ENCODE measurements around the gene KLF6. TPM values are rescaled to one million over a fixed set of nuclear protein-coding genes. Genes with fewer than 3 reads are reported as not detected.
A peak's percentile ranks its signal among the peaks of the same experiment; 100 is the strongest.

The KLF6 gene
- total RNA-seq, 2 experiments from 2014 or later = 851 to 874 TPM

DNA sequence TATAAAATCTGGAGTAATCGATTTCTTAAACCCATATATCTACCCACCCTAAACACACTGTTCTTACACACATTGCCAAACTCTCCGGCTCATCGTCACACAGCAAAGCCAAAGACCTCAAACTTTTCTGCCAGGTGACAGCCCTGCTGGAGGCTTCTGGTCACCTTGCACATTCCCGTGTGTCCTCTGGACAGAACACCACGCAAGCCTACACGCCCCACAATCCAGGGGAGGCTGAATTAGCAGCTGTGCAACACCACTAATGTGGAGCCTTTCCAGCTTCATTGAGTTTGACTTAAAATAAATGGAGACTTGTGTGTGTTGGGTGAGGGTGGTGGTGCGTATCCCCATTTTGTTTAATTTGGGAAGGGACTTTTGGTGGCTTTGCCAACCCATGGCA is 38.4 kb downstream of the KLF6 start:
- H3K9me3 ChIP-seq (ENCODE audit: control insufficient read depth in 1 of 2, insufficient read depth in 1 of 2, low read length in 2 of 2) = no peaks in the 10 kb centered on the region
- H3K27ac ChIP-seq (ENCODE audit: low read depth in 1 of 2, low read length in 2 of 2) = no peak overlapping the region
- ATAC-seq (ENCODE audit: poor library complexity) = no peak
- Mint-ChIP-seq H3K27ac (no peak overlapping the region), H3K27me3 (no peaks in the 10 kb centered on the region), H3K4me1 (ENCODE audit: low read depth) (peaks cover 13% of the 10 kb centered on the region), H3K4me3 (no peak overlapping the region), H3K36me3 (ENCODE audit: low read depth) (no peaks in the 10 kb centered on the region), H3K9me3 (no peaks in the 10 kb centered on the region)
- H3K4me1 ChIP-seq (ENCODE audit: insufficient read depth, low read length) = peaks cover 2% of the 10 kb centered on the region
- H3K4me3 ChIP-seq (ENCODE audit: low read length) = no peak overlapping the region
- TF ChIP-seq, protein P1, sequence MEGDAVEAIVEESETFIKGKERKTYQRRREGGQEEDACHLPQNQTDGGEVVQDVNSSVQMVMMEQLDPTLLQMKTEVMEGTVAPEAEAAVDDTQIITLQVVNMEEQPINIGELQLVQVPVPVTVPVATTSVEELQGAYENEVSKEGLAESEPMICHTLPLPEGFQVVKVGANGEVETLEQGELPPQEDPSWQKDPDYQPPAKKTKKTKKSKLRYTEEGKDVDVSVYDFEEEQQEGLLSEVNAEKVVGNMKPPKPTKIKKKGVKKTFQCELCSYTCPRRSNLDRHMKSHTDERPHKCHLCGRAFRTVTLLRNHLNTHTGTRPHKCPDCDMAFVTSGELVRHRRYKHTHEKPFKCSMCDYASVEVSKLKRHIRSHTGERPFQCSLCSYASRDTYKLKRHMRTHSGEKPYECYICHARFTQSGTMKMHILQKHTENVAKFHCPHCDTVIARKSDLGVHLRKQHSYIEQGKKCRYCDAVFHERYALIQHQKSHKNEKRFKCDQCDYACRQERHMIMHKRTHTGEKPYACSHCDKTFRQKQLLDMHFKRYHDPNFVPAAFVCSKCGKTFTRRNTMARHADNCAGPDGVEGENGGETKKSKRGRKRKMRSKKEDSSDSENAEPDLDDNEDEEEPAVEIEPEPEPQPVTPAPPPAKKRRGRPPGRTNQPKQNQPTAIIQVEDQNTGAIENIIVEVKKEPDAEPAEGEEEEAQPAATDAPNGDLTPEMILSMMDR (IDR thresholded peaks at IDR 0.05) = no peak
- peak in 1 of 14 experiments; percentile 1 for DNase-seq
- intact Hi-C loops (cut with DNase I, micrococcal nuclease) = no loop called here
- H3K27me3 ChIP-seq (ENCODE audit: control insufficient read depth in 1 of 2, insufficient read depth in 2 of 2, low read length in 2 of 2) = no peaks in the 10 kb centered on the region
- H3K36me3 ChIP-seq (ENCODE audit: insufficient read depth, low read length) = no peaks in the 10 kb centered on the region
- CTCF ChIA-PET = no interaction called here
- POLR2A ChIA-PET = interaction anchor here (0.6 kb wide), 1 partner anchor 17 kb away, joined by 3 read pairs; no protein-coding TSS in a partner anchor

DNA sequence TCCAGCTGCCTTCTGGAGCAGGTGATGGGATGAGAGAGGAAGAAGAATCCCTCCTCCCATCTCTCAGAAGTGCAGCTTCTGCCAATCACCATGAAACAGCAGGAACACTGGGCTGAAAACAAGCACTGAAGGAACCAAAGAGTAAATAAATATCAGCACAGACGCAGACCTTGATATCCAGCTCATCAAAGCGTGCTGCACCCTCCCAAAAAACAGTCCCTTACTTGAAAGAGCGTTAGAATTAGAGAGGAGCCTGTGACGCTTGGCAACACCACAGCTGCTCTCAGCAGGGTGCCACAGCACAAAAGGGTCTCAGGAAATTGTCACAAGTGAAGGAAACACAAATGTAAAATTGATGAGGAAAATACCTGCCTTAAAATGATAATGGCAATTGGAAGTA is 39.5 kb downstream of the KLF6 start:
- no peaks in the 10 kb centered on the region for H3K27me3 Mint-ChIP-seq
- Histone ChIP-seq H3K9me3 (ENCODE audit: control insufficient read depth in 1 of 2, insufficient read depth in 1 of 2, low read length in 2 of 2) (no peaks in the 10 kb centered on the region), H3K27me3 (ENCODE audit: control insufficient read depth in 1 of 2, insufficient read depth in 2 of 2, low read length in 2 of 2) (no peaks in the 10 kb centered on the region), H3K36me3 (ENCODE audit: insufficient read depth, low read length) (no peaks in the 10 kb centered on the region), H3K27ac (ENCODE audit: low read depth in 1 of 2, low read length in 2 of 2) (no peak overlapping the region), H3K4me1 (ENCODE audit: insufficient read depth, low read length) (peaks cover 10% of the 10 kb centered on the region), H3K4me3 (ENCODE audit: low read length) (no peak overlapping the region)
- no peak overlapping the region for H3K27ac Mint-ChIP-seq
- CTCF ChIA-PET = interaction anchor here (1.3 kb wide), 1 partner anchor 16 kb away, joined by 4 read pairs; no protein-coding TSS in a partner anchor
- peaks cover 13% of the 10 kb centered on the region for H3K4me1 Mint-ChIP-seq (ENCODE audit: low read depth)
- H3K36me3 Mint-ChIP-seq (ENCODE audit: low read depth) = no peaks in the 10 kb centered on the region
- POLR2A ChIA-PET = no interaction called here
- H3K9me3 Mint-ChIP-seq = no peaks in the 10 kb centered on the region
- peak in 1 of 14 experiments; percentile 2 for DNase-seq
- no peak for ATAC-seq (ENCODE audit: poor library complexity)
- intact Hi-C loops (cut with DNase I, micrococcal nuclease) = no loop called here
- TF ChIP-seq, protein P1 (IDR thresholded peaks at IDR 0.05) = no peak
- no peak overlapping the region for H3K4me3 Mint-ChIP-seq

DNA sequence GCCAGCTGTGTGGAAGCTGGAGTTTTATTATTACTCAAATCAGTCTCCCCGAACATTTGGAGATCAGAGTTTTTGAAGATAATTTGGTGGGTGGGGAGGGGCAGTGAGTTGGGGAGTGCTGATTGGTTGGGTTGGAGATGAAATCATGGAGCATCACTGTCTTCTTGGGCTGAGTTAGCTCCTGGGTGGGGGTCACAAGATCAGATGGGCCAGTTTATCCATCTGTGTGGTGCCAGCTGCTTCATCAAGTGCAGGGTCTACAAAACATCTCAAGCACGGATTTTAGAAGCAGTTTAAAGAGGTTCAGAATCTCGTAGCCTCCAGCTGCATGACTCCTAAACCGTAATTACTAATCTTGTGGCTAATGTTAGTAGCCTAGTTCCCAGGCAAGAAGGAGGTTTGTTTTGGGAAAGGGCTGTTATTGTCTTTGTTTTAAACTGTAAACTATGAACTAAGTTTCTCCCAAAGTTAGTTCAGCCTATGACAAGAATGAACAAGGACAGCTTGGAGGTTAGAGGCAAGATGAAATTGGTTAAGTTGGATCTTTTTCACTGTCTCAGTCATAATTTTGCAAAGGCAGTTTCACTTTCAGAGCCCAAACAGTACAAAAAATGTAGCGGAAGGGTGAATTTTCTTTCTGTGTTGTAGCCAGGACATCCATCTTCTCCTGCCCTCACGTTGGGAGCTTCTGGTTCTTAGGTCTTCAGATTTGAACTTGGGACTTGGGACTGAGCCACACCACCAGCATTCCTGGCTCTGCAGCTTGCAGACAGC is 43.1 kb downstream of the KLF6 start:
- H3K36me3 Mint-ChIP-seq (ENCODE audit: low read depth) = no peaks in the 10 kb centered on the region
- peak overlapping the region; percentile 76 for H3K27ac Mint-ChIP-seq
- peak overlapping the region; percentile 37 for H3K4me3 ChIP-seq (ENCODE audit: low read length)
- H3K9me3 Mint-ChIP-seq = no peaks in the 10 kb centered on the region
- CTCF ChIA-PET = interaction anchor here (0.9 kb wide), 1 partner anchor 8 kb away, joined by 3 read pairs; no protein-coding TSS in a partner anchor
- intact Hi-C loops (cut with DNase I, micrococcal nuclease) = no loop called here
- no peak for ATAC-seq (ENCODE audit: poor library complexity)
- no peaks in the 10 kb centered on the region for H3K9me3 ChIP-seq (ENCODE audit: control insufficient read depth in 1 of 2, insufficient read depth in 1 of 2, low read length in 2 of 2)
- no peaks in the 10 kb centered on the region for H3K36me3 ChIP-seq (ENCODE audit: insufficient read depth, low read length)
- TF ChIP-seq, protein P1 (IDR thresholded peaks at IDR 0.05) = no peak
- H3K4me1 ChIP-seq (ENCODE audit: insufficient read depth, low read length) = peaks cover 10% of the 10 kb centered on the region
- no peaks in the 10 kb centered on the region for H3K27me3 Mint-ChIP-seq
- peak overlapping the region; percentile 86 for H3K4me3 Mint-ChIP-seq
- peak in 3 of 14 experiments; percentile 16 to 53 (median 21) for DNase-seq
- no peaks in the 10 kb centered on the region for H3K27me3 ChIP-seq (ENCODE audit: control insufficient read depth in 1 of 2, insufficient read depth in 2 of 2, low read length in 2 of 2)
- peak overlapping the region in 1 of 2 donors; percentile 54 for H3K27ac ChIP-seq (ENCODE audit: low read depth in 1 of 2, low read length in 2 of 2)
- H3K4me1 Mint-ChIP-seq (ENCODE audit: low read depth) = peaks cover 18% of the 10 kb centered on the region
- POLR2A ChIA-PET = interaction anchor here (0.5 to 1.5 kb wide), 4 partner anchors 8 to 407 kb away, joined by 3 to 4 read pairs (median 4); no protein-coding TSS in a partner anchor

All from CD4-positive, alpha-beta T cell (primary cell).